Measurements from ENCODE around the gene S100A10. TPM values are rescaled to one million over a fixed set of nuclear protein-coding genes. Genes with fewer than 3 reads are reported as not detected.

The S100A10 gene
- total RNA-seq, 3 donors from 2014 or later (not counting 1 experiment from before 2014, with no cell fraction given): 142 to 200 (median 183) TPM

GRCh38 chr1:151956957-151957497 is 36.6 kb downstream of the S100A10 start:
- no peak overlapping the region for H3K4me3 Mint-ChIP-seq
- 100% methylated on average over 1 of the region's 3 CpGs for WGBS (ENCODE audit: insufficient coverage)
- Histone ChIP-seq H3K4me3 (ENCODE audit: low read length) (no peak overlapping the region), H3K27me3 (ENCODE audit: control insufficient read depth, insufficient read depth, low read length) (no peaks in the 10 kb centered on the region), H3K36me3 (ENCODE audit: control insufficient read depth, insufficient read depth, low read length) (no peaks in the 10 kb centered on the region), H3K27ac (ENCODE audit: low read length) (no peak overlapping the region), H3K9me3 (ENCODE audit: control insufficient read depth, insufficient read depth, low read length) (no peaks in the 10 kb centered on the region), H3K4me1 (ENCODE audit: control insufficient read depth, insufficient read depth, low read length) (no peaks in the 10 kb centered on the region)
- no peak overlapping the region for H3K27ac Mint-ChIP-seq
- TF ChIP-seq CTCF (IDR thresholded peaks at IDR 0.05): no peak
- H3K4me1 Mint-ChIP-seq: no peaks in the 10 kb centered on the region
- ATAC-seq: no peak
- no peaks in the 10 kb centered on the region for H3K9me3 Mint-ChIP-seq
- no peaks in the 10 kb centered on the region for H3K27me3 Mint-ChIP-seq (ENCODE audit: low read depth in 2 of 2)
- intact Hi-C loops (cut with micrococcal nuclease): no loop called here
- no peaks in the 10 kb centered on the region for H3K36me3 Mint-ChIP-seq
- no peak for DNase-seq

- H3K9me3 ChIP-seq (ENCODE audit: control insufficient read depth, insufficient read depth, low read length): no peaks in the 10 kb centered on the region
Observed at GRCh38 chr1:151953409-151954094, 40.1 kb downstream of the S100A10 start.

GRCh38 chr1:151952811-151953210 is 40.8 kb downstream of the S100A10 start:
- intact Hi-C loops (cut with micrococcal nuclease): no loop called here
- H3K9me3 Mint-ChIP-seq: no peaks in the 10 kb centered on the region
- ATAC-seq (no peak), DNase-seq (no peak)
- Histone ChIP-seq H3K27me3 (ENCODE audit: control insufficient read depth, insufficient read depth, low read length) (no peaks in the 10 kb centered on the region), H3K4me3 (ENCODE audit: low read length) (no peak overlapping the region), H3K4me1 (ENCODE audit: control insufficient read depth, insufficient read depth, low read length) (no peaks in the 10 kb centered on the region), H3K27ac (ENCODE audit: low read length) (no peak overlapping the region), H3K9me3 (ENCODE audit: control insufficient read depth, insufficient read depth, low read length) (no peaks in the 10 kb centered on the region), H3K36me3 (ENCODE audit: control insufficient read depth, insufficient read depth, low read length) (no peaks in the 10 kb centered on the region)
- peaks cover 0 to 5% of the 10 kb centered on the region in 2 donors for H3K4me1 Mint-ChIP-seq
- H3K4me3 Mint-ChIP-seq: no peak overlapping the region
- H3K36me3 Mint-ChIP-seq: no peaks in the 10 kb centered on the region
- WGBS (ENCODE audit: insufficient coverage): no CpG with 5 or more reads among the region's 1 CpG
- H3K27me3 Mint-ChIP-seq (ENCODE audit: low read depth in 2 of 2): no peaks in the 10 kb centered on the region
- no peak overlapping the region for H3K27ac Mint-ChIP-seq
- TF ChIP-seq CTCF (IDR thresholded peaks at IDR 0.05): no peak

More at GRCh38 chr1:151953409-151954094, 40.1 kb downstream of the S100A10 start:
- Histone ChIP-seq H3K36me3 (ENCODE audit: control insufficient read depth, insufficient read depth, low read length) (no peaks in the 10 kb centered on the region), H3K4me3 (ENCODE audit: low read length) (no peak overlapping the region), H3K27ac (ENCODE audit: low read length) (no peak overlapping the region), H3K27me3 (ENCODE audit: control insufficient read depth, insufficient read depth, low read length) (no peaks in the 10 kb centered on the region), H3K4me1 (ENCODE audit: control insufficient read depth, insufficient read depth, low read length) (no peaks in the 10 kb centered on the region)
- Mint-ChIP-seq H3K36me3 (no peaks in the 10 kb centered on the region), H3K4me1 (peaks cover 0 to 5% of the 10 kb centered on the region in 2 donors), H3K27me3 (ENCODE audit: low read depth in 2 of 2) (no peaks in the 10 kb centered on the region), H3K9me3 (no peaks in the 10 kb centered on the region), H3K4me3 (no peak overlapping the region), H3K27ac (no peak overlapping the region)
- TF ChIP-seq CTCF (IDR thresholded peaks at IDR 0.05): no peak
- intact Hi-C loops (cut with micrococcal nuclease): no loop called here
- no peak for ATAC-seq
- DNase-seq: no peak
- 97% methylated on average over 7 of the region's 7 CpGs for WGBS (ENCODE audit: insufficient coverage)

Data from natural killer cell (primary cell).